HG03039 (cell line): ENCODE data around the gene PPL.

Experiments used
- ATAC-seq: cut with Tn5 transposase; IDR thresholded peaks from one replicate; pipeline ENCODE4 v1.9.1; 2021; ENCODE audit warnings: mild to moderate bottlenecking, moderate library complexity; ENCODE audit not compliant: unreplicated experiment

Gene PPL

GRCh38 chr16:4868535-4868934 is 68.4 kb downstream of the PPL start:
- no peak for ATAC-seq

GRCh38 chr16:4868026-4868425 is 68.9 kb downstream of the PPL start:
- ATAC-seq = no peak

DNA sequence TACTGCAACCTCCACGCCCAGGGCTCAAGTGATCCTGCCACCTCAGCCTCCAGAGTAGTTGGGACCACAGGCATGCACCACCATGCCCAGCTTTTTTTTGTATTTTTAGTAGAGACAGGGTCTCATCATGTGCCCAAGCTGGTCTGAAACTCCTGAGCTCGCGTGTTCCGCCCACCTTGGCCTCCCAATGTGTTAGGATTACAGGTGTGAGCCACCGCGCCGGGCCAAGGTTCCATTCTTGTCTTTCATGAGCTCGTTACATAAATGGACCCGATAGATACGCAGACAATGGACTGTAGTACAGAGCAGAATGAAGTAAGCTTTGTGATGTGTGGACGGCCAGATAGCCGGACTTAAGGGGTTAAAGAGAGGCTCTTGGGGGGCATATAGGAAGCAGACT is 70.4 kb downstream of the PPL start:
- ATAC-seq = no peak

GRCh38 chr16:4865231-4865860 is 71.6 kb downstream of the PPL start:
- ATAC-seq = no peak

DNA sequence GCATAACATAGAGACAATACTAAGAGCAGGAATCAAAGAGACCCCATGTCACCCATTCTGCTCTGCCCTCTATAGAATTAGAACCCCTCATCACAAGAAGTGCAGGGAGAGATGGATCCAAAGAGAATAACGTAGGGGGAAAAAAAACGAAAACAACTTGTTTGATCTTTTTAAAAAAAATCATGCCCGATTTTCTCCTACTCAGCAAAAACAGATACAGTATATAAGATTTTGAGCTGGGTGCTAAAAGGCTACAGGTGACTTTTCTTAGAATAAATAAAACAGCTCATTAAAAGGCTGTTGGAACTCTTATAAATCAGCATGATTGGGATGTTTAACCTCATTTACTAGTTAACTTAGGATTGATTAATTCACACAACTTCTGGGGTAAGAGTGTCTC is 72.2 kb downstream of the PPL start:
- no peak for ATAC-seq

GRCh38 chr16:4862639-4863038 is 74.3 kb downstream of the PPL start:
- ATAC-seq = no peak

DNA sequence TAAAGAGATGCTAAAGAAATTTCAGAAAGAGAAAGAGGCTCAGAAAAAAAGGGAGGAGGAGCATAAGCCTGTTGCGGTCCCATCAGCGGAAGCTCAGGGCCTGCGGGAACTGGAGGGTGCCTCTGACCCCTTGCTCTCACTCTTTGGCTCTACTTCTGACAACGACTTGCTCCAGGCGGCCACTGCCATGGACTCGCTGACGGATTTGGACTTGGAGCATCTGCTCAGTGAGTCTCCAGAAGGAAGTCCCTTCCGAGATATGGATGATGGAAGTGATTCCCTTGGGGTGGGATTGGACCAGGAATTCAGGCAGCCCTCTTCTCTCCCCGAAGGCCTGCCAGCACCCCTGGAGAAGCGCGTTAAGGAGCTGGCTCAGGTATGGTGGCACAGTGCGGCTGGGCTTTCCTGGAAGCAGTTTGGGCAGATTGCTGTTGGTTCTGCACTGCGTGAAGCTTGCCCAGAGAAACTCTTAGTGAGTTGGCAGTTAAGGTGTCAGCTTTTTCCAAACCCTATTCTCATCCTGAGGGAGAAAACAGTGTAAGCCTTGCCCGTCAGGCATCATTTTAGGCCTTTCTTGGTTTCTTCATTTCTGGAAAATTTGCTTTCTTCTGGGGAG is 76.1 kb downstream of the PPL start:
- no peak for ATAC-seq

- ATAC-seq = no peak
Measured at GRCh38 chr16:4859900-4860255, 77.1 kb downstream of the PPL start.

DNA sequence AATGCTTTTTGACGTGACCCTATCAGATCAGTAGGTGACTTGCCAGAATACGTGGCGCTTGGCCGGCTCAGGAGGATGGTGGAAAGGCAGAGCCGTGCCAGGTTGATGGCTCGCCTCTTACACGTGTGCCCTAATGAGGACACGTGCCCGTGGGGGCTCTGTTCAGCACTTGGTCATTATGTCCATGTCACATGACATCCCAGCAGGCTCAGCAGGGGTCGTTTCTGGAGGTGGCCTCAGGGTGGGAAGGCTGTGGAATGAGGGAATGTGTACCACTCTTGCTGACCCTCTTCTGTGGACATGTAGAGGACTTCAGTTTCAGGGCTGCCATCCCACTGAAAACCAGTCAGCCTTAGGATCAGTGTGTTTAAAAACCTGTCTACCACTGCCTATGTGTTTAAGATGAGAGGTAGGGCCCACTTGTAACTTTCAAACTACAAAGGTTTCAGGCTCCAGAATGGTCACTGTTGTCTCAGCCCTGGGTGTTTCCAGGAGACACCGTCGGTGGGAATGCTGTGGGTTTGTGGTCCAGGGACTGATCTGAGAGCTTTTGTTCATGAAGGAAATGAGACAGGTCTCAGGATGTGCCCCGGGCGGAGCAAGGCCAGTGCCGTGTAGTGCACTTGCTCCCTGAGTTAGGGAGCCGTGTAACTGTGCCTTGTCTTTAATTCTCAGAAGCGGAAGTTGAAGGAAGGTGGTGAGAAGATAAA is 77.6 kb downstream of the PPL start:
- no peak for ATAC-seq

GRCh38 chr16:4855804-4856203 is 81.1 kb downstream of the PPL start:
- no peak for ATAC-seq

DNA sequence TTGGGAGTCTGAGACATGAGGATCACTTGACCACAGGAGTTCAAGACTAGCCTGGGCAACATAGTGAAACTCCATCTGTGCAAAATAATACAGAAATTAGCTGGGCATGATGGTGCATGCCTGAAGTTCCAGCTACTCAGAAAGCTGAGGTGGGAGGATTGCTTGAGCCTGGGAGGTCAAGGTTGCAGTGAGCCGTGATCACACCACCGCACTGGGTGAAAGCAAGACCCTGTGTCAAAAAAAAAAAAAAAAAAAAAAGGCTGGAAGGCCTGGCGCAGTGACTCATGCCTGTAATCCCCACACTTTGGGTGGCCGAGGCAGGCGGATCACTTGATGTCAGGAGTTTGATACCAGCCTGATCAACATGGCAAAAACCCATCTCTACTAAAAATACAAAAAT is 81.6 kb downstream of the PPL start:
- ATAC-seq = no peak

GRCh38 chr16:4852221-4852872 is 84.6 kb downstream of the PPL start:
- ATAC-seq = no peak

DNA sequence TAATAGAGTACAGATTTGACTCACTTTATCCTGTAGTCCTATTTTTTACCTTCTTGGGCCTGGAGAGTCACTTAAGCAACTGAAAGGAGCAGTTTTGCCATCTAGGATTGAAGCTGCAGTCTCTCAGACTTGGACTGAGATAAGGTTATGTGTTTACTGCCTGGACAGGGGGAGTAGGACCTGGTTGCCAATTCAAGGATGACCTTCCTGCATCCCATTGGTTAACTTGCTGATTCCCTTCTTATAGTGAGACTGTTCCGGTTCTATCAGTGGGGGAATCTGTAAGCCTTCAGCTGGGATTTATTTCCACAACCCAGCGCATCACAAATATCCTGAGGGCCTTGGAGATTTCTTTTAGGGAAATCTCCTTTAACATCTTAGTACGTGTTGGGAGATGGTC is 86.7 kb downstream of the PPL start:
- no peak for ATAC-seq

DNA sequence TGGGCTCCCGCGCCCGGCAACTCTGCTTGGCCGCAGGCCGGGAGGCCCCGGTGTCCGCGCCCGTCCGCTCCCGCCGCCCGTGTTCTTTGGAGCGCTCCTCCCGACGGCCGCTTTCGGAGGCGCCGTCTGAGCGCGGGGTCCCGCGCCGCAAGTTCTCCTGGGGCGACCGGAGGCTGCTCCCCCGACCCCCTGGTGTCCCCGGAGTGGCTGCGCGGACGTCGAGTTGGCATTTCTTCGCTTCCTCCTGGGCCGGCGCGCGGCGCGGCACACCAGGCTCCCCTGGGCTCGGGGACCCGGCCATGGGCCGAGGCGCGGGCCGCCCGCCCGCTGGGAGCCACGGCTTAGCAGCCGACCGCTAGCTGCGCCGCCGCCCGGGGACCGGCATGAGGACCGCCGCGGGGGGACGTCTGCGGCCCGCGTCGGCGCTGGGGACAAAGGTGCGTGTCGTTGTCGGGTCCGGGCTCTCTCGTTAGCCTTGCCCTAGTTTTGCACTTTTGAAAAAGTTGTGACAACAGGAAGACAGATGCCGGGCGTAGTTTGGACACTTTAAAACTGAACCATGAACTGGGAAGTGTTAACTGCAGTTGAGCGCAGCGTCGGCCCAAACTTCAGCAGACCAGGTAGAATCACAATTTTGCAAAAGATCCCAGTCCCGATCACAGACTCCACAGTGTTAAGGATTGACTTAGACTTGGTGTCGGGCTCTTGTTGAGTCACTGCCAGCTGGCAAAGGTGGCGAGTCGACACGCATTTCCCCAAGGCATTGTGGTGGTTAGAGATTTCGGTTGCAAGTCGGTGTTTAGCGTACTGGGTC is 89.0 kb downstream of the PPL start:
- ATAC-seq = peak; percentile 19

- ATAC-seq = peak; percentile 86
Measured at GRCh38 chr16:4846901-4847773, 89.8 kb downstream of the PPL start, which contains the start of the genes GLYR1 and UBN1. GLYR1 (minus strand) TSS chr16:4847288; CDS start chr16:4847265, 23 bp downstream. UBN1 (plus strand) TSS chr16:4847481; CDS start chr16:4852918, 5,437 bp downstream.

DNA sequence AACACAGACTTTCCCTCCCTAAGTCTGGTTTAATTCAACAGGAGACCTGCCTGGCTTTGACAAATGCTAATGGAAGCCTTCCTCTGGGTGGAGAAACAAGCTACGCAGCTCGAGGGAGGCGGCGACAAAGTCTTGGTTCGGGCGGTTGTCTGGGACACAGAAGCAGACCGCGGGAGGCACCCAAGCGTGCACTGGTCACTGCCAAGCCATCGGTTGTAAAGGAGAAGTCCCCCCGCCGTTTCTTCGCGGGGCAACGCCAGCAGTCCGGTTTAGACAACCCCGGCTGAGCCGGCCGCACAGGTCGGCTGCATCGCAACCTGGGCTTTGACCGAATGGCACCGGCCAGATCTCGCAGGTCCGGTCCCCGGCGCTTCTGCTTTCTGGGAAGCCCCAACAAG is 90.4 kb downstream of the PPL start:
- peak; percentile 2 for ATAC-seq

DNA sequence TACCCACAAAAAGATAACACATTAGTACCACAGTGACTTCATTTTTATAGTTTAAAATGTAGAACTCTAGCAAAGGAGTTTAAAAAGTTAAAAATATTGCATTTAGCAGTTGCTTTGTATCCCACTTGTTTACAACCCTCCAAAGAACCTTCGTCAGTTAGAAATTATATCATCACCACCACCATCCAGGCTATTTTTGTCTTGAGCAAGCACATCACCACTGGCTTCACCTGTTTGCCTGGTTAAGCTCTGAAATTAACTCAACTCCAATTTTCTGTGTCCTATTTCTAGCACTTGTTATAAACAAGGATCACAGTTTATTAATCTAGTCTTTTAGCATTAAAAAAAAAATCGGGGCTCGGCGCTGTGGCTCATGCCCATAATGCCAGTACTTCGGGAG is 96.0 kb downstream of the PPL start:
- ATAC-seq = no peak

- ATAC-seq = no peak
Measured at GRCh38 chr16:4839942-4840341, 97.0 kb downstream of the PPL start.

- ATAC-seq = no peak
Measured at GRCh38 chr16:4837733-4838501, 99.0 kb downstream of the PPL start.
